ENCODE results near the gene VSIG1.
A peak's percentile ranks its signal among the peaks of the same experiment; 100 is the strongest.

VSIG1 gene

DNA sequence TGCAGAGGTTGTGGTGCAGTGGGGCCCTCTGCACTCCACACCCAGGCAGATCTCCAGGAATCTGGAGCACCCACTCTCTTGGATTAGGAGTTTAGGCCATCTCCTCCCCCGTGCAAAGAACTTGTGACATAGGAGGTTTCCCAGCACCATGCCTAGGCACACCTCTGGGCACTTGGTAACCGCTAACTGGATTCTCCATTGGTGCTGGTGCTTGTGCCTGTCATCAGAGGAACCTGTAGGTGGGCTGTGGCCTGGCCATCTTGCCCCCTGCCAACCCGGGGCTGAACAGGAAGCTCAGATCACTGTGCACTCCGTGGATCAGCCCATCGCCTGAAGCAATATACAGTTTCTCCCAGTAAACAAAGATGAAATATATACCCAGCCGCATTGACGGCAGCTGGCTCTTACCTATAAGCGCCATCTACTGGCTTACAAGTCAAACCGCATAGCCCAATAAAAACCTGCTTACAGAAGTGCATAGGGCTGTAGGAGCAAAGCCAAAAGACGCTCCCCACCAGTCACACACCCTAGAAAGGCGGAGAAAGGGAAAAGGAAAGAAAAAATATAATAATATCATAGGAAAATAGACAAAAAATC is 43.5 kb upstream of the VSIG1 start:
- no peaks in the 10 kb centered on the region for H3K79me2 ChIP-seq (ENCODE audit: low read length)
- H3K4me2 ChIP-seq (ENCODE audit: low read depth, low read length) = no peak overlapping the region
- H3K4me1 ChIP-seq (ENCODE audit: low read length) = no peaks in the 10 kb centered on the region
- no peak overlapping the region for H3K4me3 ChIP-seq (ENCODE audit: low read length)
- no peaks in the 10 kb centered on the region for H3F3A ChIP-seq (ENCODE audit: insufficient read depth, low read length)
- no peak overlapping the region for H3K27ac ChIP-seq (ENCODE audit: low read length)
- H3K9ac ChIP-seq (ENCODE audit: low read length) = no peak overlapping the region
- H3K36me3 ChIP-seq (replicated peaks; ENCODE audit: insufficient read depth, low read length) = no peaks in the 10 kb centered on the region
- no peaks in the 10 kb centered on the region for H3K9me2 ChIP-seq (replicated peaks; ENCODE audit: insufficient read depth, low read length)
- H4K20me1 ChIP-seq (ENCODE audit: insufficient read depth, low read length) = no peaks in the 10 kb centered on the region
- peak; percentile 64 for DNase-seq
- no peaks in the 10 kb centered on the region for H3K27me3 ChIP-seq (replicated peaks; ENCODE audit: insufficient read depth, low read length)
- TF ChIP-seq, protein P1, sequence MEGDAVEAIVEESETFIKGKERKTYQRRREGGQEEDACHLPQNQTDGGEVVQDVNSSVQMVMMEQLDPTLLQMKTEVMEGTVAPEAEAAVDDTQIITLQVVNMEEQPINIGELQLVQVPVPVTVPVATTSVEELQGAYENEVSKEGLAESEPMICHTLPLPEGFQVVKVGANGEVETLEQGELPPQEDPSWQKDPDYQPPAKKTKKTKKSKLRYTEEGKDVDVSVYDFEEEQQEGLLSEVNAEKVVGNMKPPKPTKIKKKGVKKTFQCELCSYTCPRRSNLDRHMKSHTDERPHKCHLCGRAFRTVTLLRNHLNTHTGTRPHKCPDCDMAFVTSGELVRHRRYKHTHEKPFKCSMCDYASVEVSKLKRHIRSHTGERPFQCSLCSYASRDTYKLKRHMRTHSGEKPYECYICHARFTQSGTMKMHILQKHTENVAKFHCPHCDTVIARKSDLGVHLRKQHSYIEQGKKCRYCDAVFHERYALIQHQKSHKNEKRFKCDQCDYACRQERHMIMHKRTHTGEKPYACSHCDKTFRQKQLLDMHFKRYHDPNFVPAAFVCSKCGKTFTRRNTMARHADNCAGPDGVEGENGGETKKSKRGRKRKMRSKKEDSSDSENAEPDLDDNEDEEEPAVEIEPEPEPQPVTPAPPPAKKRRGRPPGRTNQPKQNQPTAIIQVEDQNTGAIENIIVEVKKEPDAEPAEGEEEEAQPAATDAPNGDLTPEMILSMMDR (IDR thresholded peaks at IDR 0.05; ENCODE audit: low read length) = peak; percentile 63
- no peak for TF ChIP-seq EZH2phosphoT487 (IDR thresholded peaks at IDR 0.05; ENCODE audit: low read length)
- H3K9me3 ChIP-seq (replicated peaks; ENCODE audit: insufficient read depth, low read length) = no peaks in the 10 kb centered on the region
- H2AFZ ChIP-seq (ENCODE audit: low read length) = peak overlapping the region; percentile 54

DNA sequence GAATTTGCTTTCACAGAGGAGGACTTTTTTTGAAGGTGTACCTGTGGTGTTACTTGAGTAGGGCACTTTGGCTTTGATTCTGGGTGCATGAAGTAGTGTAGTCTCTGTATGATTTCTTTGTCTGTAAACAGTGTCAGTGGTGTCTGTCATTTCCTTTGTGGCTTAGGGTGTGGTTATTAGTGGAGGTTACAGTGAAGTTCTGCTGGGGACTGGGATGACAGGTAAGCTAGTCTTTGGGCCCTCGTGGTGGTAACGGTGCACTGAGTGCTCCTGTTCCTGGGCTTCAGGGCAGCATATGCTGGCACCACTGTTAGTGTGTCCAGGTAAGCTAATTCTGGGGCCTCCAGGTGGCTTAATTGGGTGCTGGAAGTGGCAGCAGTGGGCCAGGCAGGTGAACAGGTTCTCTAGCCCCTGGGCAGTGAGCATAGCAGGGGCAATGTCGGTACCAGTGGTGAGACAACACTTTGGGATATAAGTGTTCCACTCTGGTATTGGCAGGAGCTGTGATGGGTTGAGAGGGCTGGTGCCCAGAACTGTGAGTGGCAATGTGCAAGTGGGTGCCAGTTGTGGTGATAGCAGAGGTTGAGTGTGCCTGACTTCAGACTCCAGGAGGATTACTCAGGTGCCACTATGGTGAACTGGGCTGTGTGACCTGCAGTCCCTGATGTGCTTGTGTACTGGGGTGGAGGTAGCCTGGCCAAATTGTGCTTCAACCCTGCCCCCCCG is 26.0 kb upstream of the VSIG1 start:
- Histone ChIP-seq H3K4me1 (ENCODE audit: low read length) (peaks cover 21% of the 10 kb centered on the region), H3F3A (ENCODE audit: insufficient read depth, low read length) (no peaks in the 10 kb centered on the region), H4K20me1 (ENCODE audit: insufficient read depth, low read length) (no peaks in the 10 kb centered on the region), H3K4me3 (ENCODE audit: low read length) (no peak overlapping the region), H3K9me3 (replicated peaks; ENCODE audit: insufficient read depth, low read length) (no peaks in the 10 kb centered on the region), H3K9ac (ENCODE audit: low read length) (peak overlapping the region; percentile 23; the same call in 1 of the 2 replicates), H3K4me2 (ENCODE audit: low read depth, low read length) (peak overlapping the region; percentile 51; the same call in 1 of the 2 replicates), H3K27ac (ENCODE audit: low read length) (peak overlapping the region; percentile 59; the same call in 1 of the 2 replicates), H3K36me3 (replicated peaks; ENCODE audit: insufficient read depth, low read length) (no peaks in the 10 kb centered on the region), H3K27me3 (replicated peaks; ENCODE audit: insufficient read depth, low read length) (no peaks in the 10 kb centered on the region), H3K9me2 (replicated peaks; ENCODE audit: insufficient read depth, low read length) (no peaks in the 10 kb centered on the region), H2AFZ (ENCODE audit: low read length) (peak overlapping the region; percentile 11; the same call in 1 of the 2 replicates), H3K79me2 (ENCODE audit: low read length) (no peaks in the 10 kb centered on the region)
- DNase-seq = peak; percentile 66
- TF ChIP-seq, protein P1 (IDR thresholded peaks at IDR 0.05; ENCODE audit: low read length) = no peak
- TF ChIP-seq EZH2phosphoT487 (IDR thresholded peaks at IDR 0.05; ENCODE audit: low read length) = no peak
- TF ChIP-seq EZH2 (optimal IDR thresholded peaks at IDR 0.05; ENCODE audit: low read depth, low read length) = no peak

DNA sequence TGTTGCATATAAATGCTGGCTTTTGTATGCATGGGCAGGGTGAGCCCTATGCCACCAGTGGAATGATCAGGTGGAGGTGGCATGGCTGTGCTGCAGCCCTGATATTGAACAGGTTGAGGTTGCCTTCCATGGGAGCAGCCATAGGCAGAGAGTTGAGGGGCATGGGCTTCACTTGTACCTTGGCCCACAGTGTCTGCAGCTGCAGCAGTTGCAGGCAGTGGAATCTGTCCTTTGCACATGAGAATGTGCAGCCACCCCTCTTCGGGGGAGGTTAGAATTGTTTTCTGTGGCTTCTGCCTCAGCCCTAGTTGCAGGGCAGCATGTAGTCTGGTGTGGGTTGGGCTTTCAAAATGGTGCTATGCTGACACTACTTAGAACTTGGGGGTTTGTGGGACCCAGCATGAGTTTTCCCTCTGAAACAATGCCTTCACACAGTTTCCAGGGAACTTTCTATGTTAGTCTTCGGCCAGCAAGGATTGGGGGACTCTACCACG is 25.4 kb upstream of the VSIG1 start:
- Histone ChIP-seq H3K9me3 (replicated peaks; ENCODE audit: insufficient read depth, low read length) (no peaks in the 10 kb centered on the region), H4K20me1 (ENCODE audit: insufficient read depth, low read length) (no peaks in the 10 kb centered on the region), H3K36me3 (replicated peaks; ENCODE audit: insufficient read depth, low read length) (no peaks in the 10 kb centered on the region), H3K79me2 (ENCODE audit: low read length) (no peaks in the 10 kb centered on the region), H3K9ac (ENCODE audit: low read length) (no peak overlapping the region), H3K4me3 (ENCODE audit: low read length) (no peak overlapping the region), H3F3A (ENCODE audit: insufficient read depth, low read length) (no peaks in the 10 kb centered on the region), H2AFZ (ENCODE audit: low read length) (0 out of 2 replicates have a peak overlapping the region, but pooled peaks have one; percentile 11), H3K9me2 (replicated peaks; ENCODE audit: insufficient read depth, low read length) (no peaks in the 10 kb centered on the region), H3K27ac (ENCODE audit: low read length) (no peak overlapping the region), H3K4me2 (ENCODE audit: low read depth, low read length) (peak overlapping the region; percentile 51; the same call in 1 of the 2 replicates), H3K27me3 (replicated peaks; ENCODE audit: insufficient read depth, low read length) (no peaks in the 10 kb centered on the region), H3K4me1 (ENCODE audit: low read length) (peaks cover 21% of the 10 kb centered on the region)
- DNase-seq = no peak
- TF ChIP-seq EZH2 (optimal IDR thresholded peaks at IDR 0.05; ENCODE audit: low read depth, low read length) = no peak
- TF ChIP-seq, protein P1 (IDR thresholded peaks at IDR 0.05; ENCODE audit: low read length) = no peak
- no peak for TF ChIP-seq EZH2phosphoT487 (IDR thresholded peaks at IDR 0.05; ENCODE audit: low read length)
